KMS-11 (cell line): ENCODE measurements around the gene MDFIC.
A peak's percentile ranks its signal among the peaks of the same experiment; 100 is the strongest.

Experiments
- H2AFZ ChIP-seq: fragments of 200-600 bp; sonication (generic); 2 replicates; pipeline ENCODE4 v1.6.1; 2016; ENCODE audit warnings: antibody characterized with exemption, mixed run types, low read depth
- H3K27ac ChIP-seq: fragments of 200-600 bp; sonication (generic); 2 replicates; pipeline ENCODE4 v1.6.1; 2016; ENCODE audit warnings: mild to moderate bottlenecking, mixed run types
- H3K27me3 ChIP-seq: fragments of 200-600 bp; sonication (generic); 2 replicates; pipeline ENCODE4 v1.6.1; 2017; ENCODE audit warnings: mild to moderate bottlenecking, low read depth, mixed run types, moderate library complexity; ENCODE audit not compliant: insufficient read depth
- H3K36me3 ChIP-seq: fragments of 200-600 bp; sonication (generic); 2 replicates; pipeline ENCODE4 v1.6.1; 2017; ENCODE audit warnings: mild to moderate bottlenecking, mixed run types; ENCODE audit not compliant: insufficient read depth
- H3K4me1 ChIP-seq: fragments of 200-600 bp; sonication (generic); 2 replicates; pipeline ENCODE4 v1.6.1; 2016; ENCODE audit warnings: mild to moderate bottlenecking, low read depth, mixed run types; ENCODE audit not compliant: poor library complexity, severe bottlenecking
- H3K4me2 ChIP-seq: fragments of 200-600 bp; sonication (generic); 2 replicates; pipeline ENCODE4 v1.7.0; 2016; ENCODE audit warnings: mild to moderate bottlenecking, mixed run types
- H3K4me3 ChIP-seq: fragments of 200-600 bp; sonication (generic); IDR thresholded peaks from 2 replicates; pipeline ENCODE4 v1.6.1; 2017; ENCODE audit warnings: low read depth, low read length, mixed read lengths; ENCODE audit not compliant: insufficient read depth
- H3K79me2 ChIP-seq: fragments of 200-600 bp; sonication (generic); 2 replicates; pipeline ENCODE4 v1.6.1; 2016; ENCODE audit warnings: low read depth, mixed run types; ENCODE audit not compliant: insufficient read depth
- H3K9ac ChIP-seq: fragments of 200-600 bp; sonication (generic); 2 replicates; pipeline ENCODE4 v1.6.1; 2016; ENCODE audit warnings: mild to moderate bottlenecking, mixed run types
- H4K20me1 ChIP-seq: fragments of 200-600 bp; sonication (generic); 2 replicates; pipeline ENCODE4 v1.6.1; 2016; ENCODE audit warnings: mild to moderate bottlenecking, mixed run types; ENCODE audit not compliant: insufficient read depth
- CTCF ChIP-seq: fragments of 200-600 bp; sonication (generic); conservative IDR thresholded peaks from 2 replicates; pipeline ENCODE4 v1.6.1; 2017; ENCODE audit warnings: low read depth, mild to moderate bottlenecking, antibody characterized with exemption, low read length, moderate library complexity, mixed read lengths

The MDFIC gene

GRCh38 chr7:114921631-114922025, 266 bp upstream of the MDFIC start:
- Histone ChIP-seq H3K27me3 (no peaks in the 10 kb centered on the region), H4K20me1 (no peaks in the 10 kb centered on the region), H3K4me2 (peak overlapping the region; percentile 55; the same call in 1 of the 2 replicates), H2AFZ (peak overlapping the region; percentile 97), H3K36me3 (no peaks in the 10 kb centered on the region), H3K4me1 (peaks cover 28% of the 10 kb centered on the region), H3K9ac (peak overlapping the region; percentile 93; the same call in 1 of the 2 replicates), H3K4me3 (no peak overlapping the region), H3K27ac (no peak overlapping the region), H3K79me2 (peaks cover 34% of the 10 kb centered on the region)
- no peak for TF ChIP-seq CTCF

DNA sequence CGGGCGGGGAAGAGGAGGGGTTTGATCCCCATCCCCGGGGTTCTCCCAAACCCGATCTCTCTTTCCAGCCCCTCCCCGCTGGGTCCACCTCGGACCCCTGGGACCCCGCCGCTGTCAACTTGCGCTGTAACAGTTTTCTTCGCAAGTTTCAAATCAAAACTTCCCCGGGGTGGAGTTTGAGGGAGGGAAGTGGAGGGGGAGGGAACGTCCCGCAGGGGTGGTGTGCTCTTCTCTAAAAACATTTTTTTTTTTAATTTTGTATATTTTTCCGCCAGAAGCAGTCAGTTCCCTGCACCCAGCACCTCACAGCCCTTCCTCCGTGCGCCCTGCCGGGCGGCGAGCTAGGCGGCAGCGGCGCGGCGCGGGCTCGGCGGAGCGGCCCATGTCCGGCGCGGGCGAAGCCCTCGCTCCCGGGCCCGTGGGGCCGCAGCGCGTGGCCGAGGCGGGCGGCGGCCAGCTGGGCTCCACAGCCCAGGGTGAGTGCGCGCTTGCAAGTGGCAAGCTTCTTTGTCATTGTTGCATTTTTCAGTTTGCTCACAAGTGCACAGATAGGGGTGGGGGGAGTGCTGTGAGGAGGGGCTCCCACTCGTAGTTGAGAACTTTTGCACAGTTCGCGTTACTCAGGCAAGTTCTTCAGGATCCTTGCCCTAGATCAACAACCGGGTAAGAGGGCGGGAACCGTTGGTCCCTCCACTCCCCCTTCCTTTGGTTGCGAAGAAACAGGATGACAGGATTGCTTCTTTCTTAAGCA, 933 bp downstream of the MDFIC start:
- Histone ChIP-seq H3K4me1 (peaks cover 40% of the 10 kb centered on the region), H3K4me2 (peak overlapping the region; percentile 90), H2AFZ (peak overlapping the region; percentile 97), H3K36me3 (no peaks in the 10 kb centered on the region), H3K27me3 (no peaks in the 10 kb centered on the region), H3K27ac (peak overlapping the region; percentile 66), H4K20me1 (no peaks in the 10 kb centered on the region), H3K9ac (peak overlapping the region; percentile 93), H3K4me3 (no peak overlapping the region), H3K79me2 (peaks cover 43% of the 10 kb centered on the region)
- no peak for TF ChIP-seq CTCF

DNA sequence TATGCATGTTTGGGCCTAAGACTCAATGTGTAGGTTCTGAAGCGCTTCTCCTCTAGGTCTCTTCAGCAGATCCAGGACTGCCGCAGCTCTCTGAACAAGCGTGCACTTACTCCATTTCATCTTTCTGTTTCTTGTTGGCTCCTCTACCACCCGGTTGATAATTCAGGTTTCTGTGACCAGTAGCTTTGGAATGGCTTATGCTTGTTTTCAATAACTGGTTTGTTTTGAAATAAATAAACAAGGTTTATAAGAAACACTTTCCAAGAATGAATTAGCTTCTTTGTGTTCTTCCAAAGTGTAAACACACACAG, 1.5 kb downstream of the MDFIC start:
- H2AFZ ChIP-seq: peak overlapping the region; percentile 97
- H3K27ac ChIP-seq: peak overlapping the region; percentile 66
- peaks cover 49% of the 10 kb centered on the region for H3K79me2 ChIP-seq
- no peak for TF ChIP-seq CTCF
- no peak overlapping the region for H3K4me3 ChIP-seq
- no peaks in the 10 kb centered on the region for H3K27me3 ChIP-seq
- H3K4me1 ChIP-seq: peaks cover 45% of the 10 kb centered on the region
- no peaks in the 10 kb centered on the region for H3K36me3 ChIP-seq
- H4K20me1 ChIP-seq: no peaks in the 10 kb centered on the region
- peak overlapping the region; percentile 90 for H3K4me2 ChIP-seq
- H3K9ac ChIP-seq: peak overlapping the region; percentile 93

DNA sequence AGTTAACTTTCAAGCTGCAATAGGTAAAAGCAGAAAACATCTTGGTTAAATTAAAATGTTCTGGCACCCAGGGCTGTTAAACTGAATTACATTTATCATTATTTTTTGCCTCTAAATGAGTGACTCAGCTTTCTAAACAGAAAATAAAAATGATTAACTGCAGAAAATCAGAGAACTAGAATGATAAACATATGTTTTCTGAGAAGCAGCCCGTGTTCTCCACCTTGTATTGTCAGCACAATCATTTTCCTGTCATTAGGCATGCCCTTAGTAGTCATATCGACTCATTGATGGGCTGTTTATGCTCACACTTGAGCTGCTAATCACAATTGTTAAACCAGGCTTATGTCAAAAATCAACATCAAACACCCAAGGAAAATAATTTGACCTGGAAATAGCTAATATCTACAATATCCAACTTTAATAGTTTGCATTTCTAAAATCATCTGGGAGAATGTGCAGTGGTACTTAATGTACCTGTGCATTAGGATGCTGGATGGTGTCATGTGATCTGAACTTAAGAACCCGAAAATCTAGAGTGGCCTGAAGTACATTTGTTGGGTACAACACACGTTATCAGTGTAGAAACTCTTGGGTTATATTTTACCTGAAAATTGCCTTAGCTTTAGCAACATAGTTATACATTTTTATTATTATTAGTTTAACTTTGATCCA, 2.3 kb downstream of the MDFIC start:
- peak overlapping the region; percentile 93 for H3K9ac ChIP-seq
- H3K4me3 ChIP-seq: no peak overlapping the region
- H3K36me3 ChIP-seq: no peaks in the 10 kb centered on the region
- TF ChIP-seq CTCF: no peak
- peak overlapping the region; percentile 90 for H3K4me2 ChIP-seq
- peak overlapping the region; percentile 66 for H3K27ac ChIP-seq
- H3K27me3 ChIP-seq: no peaks in the 10 kb centered on the region
- H3K4me1 ChIP-seq: peaks cover 53% of the 10 kb centered on the region
- peak overlapping the region; percentile 97; the same call in 1 of the 2 replicates for H2AFZ ChIP-seq
- H4K20me1 ChIP-seq: no peaks in the 10 kb centered on the region
- H3K79me2 ChIP-seq: peaks cover 55% of the 10 kb centered on the region
